T-helper 17 cell (primary cell): ENCODE data around the gene POLN. TPM values are rescaled to one million over a fixed set of nuclear protein-coding genes. Genes with fewer than 3 reads are reported as not detected.

ENCODE experiments used
- ATAC-seq: fragments of 150-1000 bp; cut with Tn5 transposase; 2 replicates; pipeline ENCODE4 v1.10.0; 2021; ENCODE audit warnings: mild to moderate bottlenecking, moderate library complexity
- DNase-seq, 3 donors: peaks; one replicate each; pipeline versions ENCODE4 v3.0.0 to v3.0.0-alpha.2; 2020 to 2021
- H3K9me3 ChIP-seq: one replicate; pipeline ENCODE4 v1.7.0; 2013; ENCODE audit warnings: low read length, mild to moderate bottlenecking; ENCODE audit not compliant: control insufficient read depth, poor library complexity, severe bottlenecking
- H3K27ac Mint-ChIP-seq: one replicate; pipeline ENCODE4 v1.8.0; 2022; ENCODE audit warnings: mild to moderate bottlenecking, moderate library complexity, mixed read lengths
- H3K27me3 Mint-ChIP-seq: one replicate; pipeline ENCODE4 v1.8.0; 2022; ENCODE audit warnings: mixed read lengths
- H3K36me3 Mint-ChIP-seq: one replicate; pipeline ENCODE4 v1.8.0; 2022; ENCODE audit warnings: low read depth, mixed read lengths
- H3K4me1 Mint-ChIP-seq: one replicate; pipeline ENCODE4 v1.8.0; 2022; ENCODE audit warnings: mild to moderate bottlenecking, mixed read lengths
- H3K4me3 Mint-ChIP-seq: one replicate; pipeline ENCODE4 v1.8.0; 2022; ENCODE audit warnings: mild to moderate bottlenecking, moderate library complexity, mixed read lengths
- total RNA-seq, 4 donors: library from RNA in 2 of 4; stranded (reverse) in 2 of 4; gene quantifications; one replicate each; pipeline ENCODE4 v1.2.3 and lab custom pipeline; 2022 to 2026

The POLN gene
- total RNA-seq, 2 donors from 2014 or later = 2.8 to 3.9 TPM

- H3K4me1 Mint-ChIP-seq = no peaks in the 10 kb centered on the region
Observed at GRCh38 chr4:2272026-2272827, 30.3 kb upstream of the POLN start.

DNA sequence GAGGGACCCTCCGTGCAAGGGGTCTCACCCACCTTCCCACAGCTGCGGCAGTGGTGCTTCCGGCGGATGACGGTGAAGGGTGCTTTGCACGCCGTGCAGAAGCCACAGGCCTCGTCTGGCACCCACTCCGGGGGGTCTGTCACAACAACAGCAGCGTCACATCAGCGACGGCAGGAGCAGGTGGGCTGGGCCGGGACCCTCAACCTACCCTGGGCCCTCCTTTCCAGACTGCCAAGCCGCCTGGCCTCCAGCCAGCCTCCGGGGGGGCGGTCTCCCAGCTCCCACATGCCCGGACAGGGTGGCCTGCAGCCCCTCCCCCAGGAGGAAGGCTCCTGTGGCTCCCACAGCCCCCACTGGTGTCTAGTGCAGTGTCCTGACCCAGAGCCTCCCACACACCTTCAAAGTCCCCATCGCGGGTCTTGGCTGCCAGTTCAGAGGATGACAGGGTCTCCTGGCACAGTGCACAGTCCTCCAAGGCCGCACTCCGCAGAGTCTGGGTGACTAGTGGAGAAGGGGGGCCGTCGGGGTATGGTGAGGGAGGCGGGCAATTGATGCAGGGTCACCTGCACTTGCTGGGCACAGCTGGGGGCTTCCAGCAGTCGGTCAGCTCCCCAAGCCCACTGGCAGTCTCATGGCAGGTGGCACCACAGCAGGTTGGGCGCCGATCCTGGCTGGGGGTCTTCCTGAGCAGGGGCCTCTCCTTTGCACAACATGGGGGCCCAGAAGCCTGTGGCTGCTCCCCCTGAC lies 29.5 kb upstream of the POLN start:
- Mint-ChIP-seq H3K4me3 (no peak overlapping the region), H3K4me1 (no peaks in the 10 kb centered on the region), H3K27me3 (no peaks in the 10 kb centered on the region), H3K27ac (no peak overlapping the region), H3K36me3 (no peaks in the 10 kb centered on the region)
- no peak for DNase-seq
- no peaks in the 10 kb centered on the region for H3K9me3 ChIP-seq
- no peak for ATAC-seq

More at GRCh38 chr4:2272026-2272827, 30.3 kb upstream of the POLN start:
- ATAC-seq (no peak), DNase-seq (no peak)
- Mint-ChIP-seq H3K27me3 (no peaks in the 10 kb centered on the region), H3K36me3 (no peaks in the 10 kb centered on the region), H3K4me3 (no peak overlapping the region), H3K27ac (peak overlapping the region; percentile 37)
- no peaks in the 10 kb centered on the region for H3K9me3 ChIP-seq

DNA sequence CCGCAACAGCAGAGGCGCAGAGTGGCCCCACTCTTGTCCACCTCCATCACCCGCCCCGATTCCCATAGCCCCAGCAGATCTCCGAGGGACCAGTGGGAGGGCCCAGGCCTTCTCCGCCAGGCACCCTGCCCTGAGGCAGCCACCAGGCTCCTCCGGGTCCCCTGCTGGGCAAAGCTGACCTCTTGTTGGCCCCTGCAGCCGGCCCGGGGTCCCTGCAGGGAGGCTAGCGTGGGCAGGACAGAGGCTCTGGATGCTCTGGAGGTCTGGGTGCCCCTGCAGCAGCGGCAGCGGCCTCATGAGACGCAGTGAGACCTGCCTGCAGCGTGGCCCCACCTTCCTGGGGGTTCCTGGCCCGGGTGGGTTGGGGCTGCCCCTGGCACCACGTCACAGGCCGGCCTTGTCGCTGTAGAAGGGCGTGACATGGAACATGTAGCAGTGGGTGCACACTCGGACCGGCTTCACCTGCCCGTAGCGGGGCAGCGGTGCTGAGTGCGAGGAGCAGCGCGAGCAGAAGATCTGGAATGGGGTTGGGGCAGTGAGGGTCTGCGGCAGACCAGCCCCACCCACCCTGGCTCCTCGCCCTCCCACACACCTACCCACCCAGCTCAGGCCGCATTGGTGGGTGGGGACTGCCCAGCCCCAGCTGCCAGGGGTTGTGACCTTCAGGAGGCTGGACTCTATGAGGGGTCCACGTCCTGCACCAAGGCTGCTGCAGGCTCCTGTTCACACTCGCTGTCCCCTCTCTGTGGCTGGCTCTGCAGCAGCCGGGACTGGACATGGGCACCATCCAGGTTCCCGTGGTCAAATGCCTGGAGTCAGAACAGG lies 28.6 kb upstream of the POLN start:
- Mint-ChIP-seq H3K27me3 (no peaks in the 10 kb centered on the region), H3K36me3 (no peaks in the 10 kb centered on the region), H3K4me3 (no peak overlapping the region), H3K4me1 (no peaks in the 10 kb centered on the region), H3K27ac (no peak overlapping the region)
- ATAC-seq (no peak), DNase-seq (no peak)
- no peaks in the 10 kb centered on the region for H3K9me3 ChIP-seq

- ATAC-seq (no peak), DNase-seq (no peak)
- Mint-ChIP-seq H3K4me1 (no peaks in the 10 kb centered on the region), H3K27ac (no peak overlapping the region), H3K36me3 (no peaks in the 10 kb centered on the region), H3K27me3 (no peaks in the 10 kb centered on the region), H3K4me3 (no peak overlapping the region)
- no peaks in the 10 kb centered on the region for H3K9me3 ChIP-seq
Observed at GRCh38 chr4:2269618-2270163, 27.8 kb upstream of the POLN start.

- Mint-ChIP-seq H3K27me3 (no peaks in the 10 kb centered on the region), H3K36me3 (no peaks in the 10 kb centered on the region), H3K27ac (no peak overlapping the region), H3K4me3 (no peak overlapping the region), H3K4me1 (no peaks in the 10 kb centered on the region)
- no peaks in the 10 kb centered on the region for H3K9me3 ChIP-seq
- DNase-seq (no peak), ATAC-seq (no peak)
Observed at GRCh38 chr4:2269206-2269531, 27.2 kb upstream of the POLN start.

DNA sequence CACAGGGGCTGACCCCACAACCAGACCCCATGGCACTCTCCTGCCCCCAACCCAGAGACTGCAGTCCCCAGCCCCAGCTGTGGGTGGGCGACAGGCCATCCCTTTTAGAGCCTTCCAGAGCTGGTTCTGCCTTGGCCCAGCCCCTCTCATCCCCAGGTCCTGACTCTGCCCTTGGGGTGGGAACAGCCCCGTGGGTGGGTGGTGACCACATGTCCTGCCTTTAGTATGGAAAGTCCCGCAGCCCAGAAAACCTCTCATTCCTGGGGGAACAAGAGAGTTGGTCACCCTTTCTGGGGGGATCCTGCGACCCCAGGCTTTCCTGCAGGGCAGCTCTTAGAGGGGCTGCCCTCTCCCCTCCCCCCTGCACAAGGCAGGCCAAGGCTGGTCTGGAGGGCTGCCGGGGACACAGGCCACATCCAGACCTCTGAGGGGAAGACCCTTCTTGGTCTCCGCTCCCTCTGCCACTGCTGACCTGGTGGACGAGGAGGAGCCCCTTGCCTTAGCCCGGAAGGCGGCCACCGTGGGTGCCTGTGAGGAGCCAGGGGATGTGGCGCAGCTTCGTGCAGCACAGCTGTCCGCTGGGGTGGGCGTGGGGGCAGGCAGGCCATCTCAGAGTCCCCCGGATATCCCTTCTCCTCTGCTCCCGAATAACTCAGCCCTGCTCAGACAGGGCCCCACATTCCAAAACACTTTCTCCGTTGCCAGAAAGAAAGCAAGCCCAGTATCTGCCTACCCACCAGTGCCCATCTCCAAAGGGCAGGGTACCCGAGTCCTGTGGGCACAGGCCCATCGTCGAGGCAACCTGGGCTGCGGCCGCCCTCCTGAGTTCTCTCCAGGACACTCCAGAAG lies 26.7 kb upstream of the POLN start:
- H3K27ac Mint-ChIP-seq = no peak overlapping the region
- ATAC-seq = no peak
- no peaks in the 10 kb centered on the region for H3K36me3 Mint-ChIP-seq
- no peaks in the 10 kb centered on the region for H3K4me1 Mint-ChIP-seq
- no peaks in the 10 kb centered on the region for H3K9me3 ChIP-seq
- H3K4me3 Mint-ChIP-seq = no peak overlapping the region
- DNase-seq = no peak
- H3K27me3 Mint-ChIP-seq = no peaks in the 10 kb centered on the region

GRCh38 chr4:2267841-2268240 lies 25.9 kb upstream of the POLN start:
- no peak overlapping the region for H3K27ac Mint-ChIP-seq
- no peak overlapping the region for H3K4me3 Mint-ChIP-seq
- no peaks in the 10 kb centered on the region for H3K4me1 Mint-ChIP-seq
- H3K36me3 Mint-ChIP-seq = no peaks in the 10 kb centered on the region
- ATAC-seq (no peak), DNase-seq (no peak)
- no peaks in the 10 kb centered on the region for H3K9me3 ChIP-seq
- no peaks in the 10 kb centered on the region for H3K27me3 Mint-ChIP-seq

DNA sequence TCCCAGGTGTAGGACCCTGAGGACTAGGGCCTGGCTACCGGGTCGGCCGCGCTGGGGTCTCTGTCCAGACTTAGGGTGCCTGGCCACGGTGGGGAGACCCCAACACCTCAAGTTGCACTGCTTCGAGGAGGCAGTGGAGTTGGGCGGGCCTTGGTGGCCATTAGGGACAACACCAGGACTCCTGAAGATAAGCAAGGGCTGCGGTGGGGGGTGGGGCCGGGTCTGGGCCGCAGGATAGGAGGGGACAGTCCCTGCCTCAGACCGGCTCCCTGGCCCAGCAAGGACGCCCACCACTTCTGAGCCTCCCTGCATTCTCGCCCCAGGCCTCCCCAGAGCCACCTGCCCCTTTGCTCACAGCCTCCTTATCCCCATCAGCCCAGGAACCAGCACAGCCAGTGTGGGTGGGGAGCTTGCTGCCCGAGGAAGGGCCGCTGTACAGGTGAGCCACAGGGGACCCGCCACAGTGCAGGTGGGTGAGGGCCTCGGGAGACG lies 25.4 kb upstream of the POLN start:
- Mint-ChIP-seq H3K4me3 (no peak overlapping the region), H3K36me3 (no peaks in the 10 kb centered on the region), H3K4me1 (no peaks in the 10 kb centered on the region), H3K27me3 (no peaks in the 10 kb centered on the region), H3K27ac (no peak overlapping the region)
- ATAC-seq = no peak
- H3K9me3 ChIP-seq = no peaks in the 10 kb centered on the region
- DNase-seq = no peak

- H3K9me3 ChIP-seq = no peaks in the 10 kb centered on the region
- Mint-ChIP-seq H3K4me1 (no peaks in the 10 kb centered on the region), H3K4me3 (no peak overlapping the region), H3K36me3 (no peaks in the 10 kb centered on the region), H3K27me3 (no peaks in the 10 kb centered on the region), H3K27ac (no peak overlapping the region)
- DNase-seq = no peak
- no peak for ATAC-seq
Observed at GRCh38 chr4:2266821-2267220, 24.9 kb upstream of the POLN start.

- no peaks in the 10 kb centered on the region for H3K9me3 ChIP-seq
- no peaks in the 10 kb centered on the region for H3K27me3 Mint-ChIP-seq
- peak overlapping the region; percentile 89 for H3K27ac Mint-ChIP-seq
- no peak overlapping the region for H3K4me3 Mint-ChIP-seq
- H3K4me1 Mint-ChIP-seq = no peaks in the 10 kb centered on the region
- ATAC-seq (no peak), DNase-seq (no peak)
- H3K36me3 Mint-ChIP-seq = no peaks in the 10 kb centered on the region
Observed at GRCh38 chr4:2266181-2266580, 24.3 kb upstream of the POLN start.

GRCh38 chr4:2265113-2266110 lies 23.5 kb upstream of the POLN start:
- no peak for ATAC-seq
- Mint-ChIP-seq H3K27ac (peak overlapping the region; percentile 89), H3K4me3 (peak overlapping the region; percentile 25)

More at GRCh38 chr4:2265113-2266110, 23.5 kb upstream of the POLN start:
- H3K27me3 Mint-ChIP-seq = no peaks in the 10 kb centered on the region
- DNase-seq = no peak
- no peaks in the 10 kb centered on the region for H3K9me3 ChIP-seq
- no peaks in the 10 kb centered on the region for H3K36me3 Mint-ChIP-seq
- H3K4me1 Mint-ChIP-seq = no peaks in the 10 kb centered on the region
